SK-N-SH treated with all-trans-retinoic acid at 6 μM for 48 hours (cell line): ENCODE results near the gene PAPPA2.

ENCODE experiments used
- ATAC-seq: fragments of 200-7000 bp; cut with Tn5 transposase; 3 replicates; pipeline ENCODE4 v1.9.1; 2020; ENCODE audit warnings: mild to moderate bottlenecking, moderate library complexity
- ARNTL ChIP-seq: fragments of 450-650 bp; formaldehyde crosslinking; IDR thresholded peaks from 2 replicates; pipeline ENCODE4 v1.5.0; 2020; ENCODE audit warnings: low read depth, mild to moderate bottlenecking, moderate library complexity, borderline replicate concordance
- BACH2 ChIP-seq: fragments of 250-450 bp; sonication (Bioruptor Pico); IDR thresholded peaks from 2 replicates; pipeline ENCODE4 v1.9.0; 2021; ENCODE audit warnings: mild to moderate bottlenecking, borderline replicate concordance
- CREB5 ChIP-seq: fragments of 250-450 bp; sonication (Bioruptor Pico); IDR thresholded peaks from 2 replicates; pipeline ENCODE4 v1.5.1; 2020; ENCODE audit warnings: low read depth, mild to moderate bottlenecking, moderate library complexity
- CSDC2 ChIP-seq: fragments of 250-450 bp; sonication (Bioruptor Pico); IDR thresholded peaks from 2 replicates; pipeline ENCODE4 v1.5.0; 2020; ENCODE audit warnings: mild to moderate bottlenecking, moderate library complexity
- CSRNP3 ChIP-seq: fragments of 250-450 bp; sonication (Bioruptor Pico); IDR thresholded peaks from 2 replicates; pipeline ENCODE4 v1.5.1; 2021; ENCODE audit warnings: mild to moderate bottlenecking, moderate library complexity
- ESRRG ChIP-seq: fragments of 250-450 bp; sonication (Bioruptor Pico); IDR thresholded peaks from 2 replicates; pipeline ENCODE4 v1.6.1; 2021; ENCODE audit warnings: mild to moderate bottlenecking
- GLIS3 ChIP-seq: fragments of 250-450 bp; sonication (Bioruptor Pico); IDR thresholded peaks from 2 replicates; pipeline ENCODE4 v1.5.0; 2020; ENCODE audit warnings: mild to moderate bottlenecking, moderate library complexity
- ISL1 ChIP-seq: fragments of 250-450 bp; sonication (Bioruptor Pico); IDR thresholded peaks from 2 replicates; pipeline ENCODE4 v2.1.2; 2022; ENCODE audit warnings: mild to moderate bottlenecking, moderate library complexity
- OSR1 ChIP-seq: fragments of 250-450 bp; sonication (Bioruptor Pico); IDR thresholded peaks from 2 replicates; pipeline ENCODE4 v1.8.0; 2022; ENCODE audit warnings: moderate library complexity, mild to moderate bottlenecking, inconsistent platforms
- PATZ1 ChIP-seq: fragments of 250-450 bp; sonication (Bioruptor Pico); IDR thresholded peaks from 2 replicates; pipeline ENCODE4 v1.8.0; 2020; ENCODE audit warnings: mild to moderate bottlenecking, moderate library complexity, borderline replicate concordance
- POU6F1 ChIP-seq: fragments of 250-450 bp; sonication (Bioruptor Pico); IDR thresholded peaks from 2 replicates; pipeline ENCODE4 v1.8.0; 2021; ENCODE audit warnings: low read depth, mild to moderate bottlenecking, moderate library complexity, borderline replicate concordance
- PPARA ChIP-seq: fragments of 250-450 bp; sonication (Bioruptor Pico); IDR thresholded peaks from 2 replicates; pipeline ENCODE4 v1.5.0; 2020; ENCODE audit warnings: mild to moderate bottlenecking, borderline replicate concordance
- RARB ChIP-seq: fragments of 250-450 bp; sonication (Bioruptor Pico); IDR thresholded peaks from 2 replicates; pipeline ENCODE4 v1.8.0; 2021; ENCODE audit warnings: mild to moderate bottlenecking, moderate library complexity
- SNAI2 ChIP-seq: fragments of 250-450 bp; sonication (Bioruptor Pico); IDR thresholded peaks from 2 replicates; pipeline ENCODE4 v1.5.0; 2020; ENCODE audit warnings: mild to moderate bottlenecking, moderate library complexity
- TCF4 ChIP-seq: fragments of 250-450 bp; sonication (Bioruptor Pico); IDR thresholded peaks from 2 replicates; pipeline ENCODE4 v1.8.0; 2021; ENCODE audit warnings: mild to moderate bottlenecking, moderate library complexity, borderline replicate concordance
- TOX ChIP-seq: fragments of 250-450 bp; sonication (Bioruptor Pico); IDR thresholded peaks from 2 replicates; pipeline ENCODE4 v1.8.0; 2021; ENCODE audit warnings: mild to moderate bottlenecking, moderate library complexity, borderline replicate concordance
- TSHZ2 ChIP-seq: fragments of 250-450 bp; sonication (Bioruptor Pico); IDR thresholded peaks from 2 replicates; pipeline ENCODE4 v1.5.0; 2020; ENCODE audit warnings: mild to moderate bottlenecking, moderate library complexity
- ZC3H10 ChIP-seq: fragments of 250-450 bp; sonication (Bioruptor Pico); IDR thresholded peaks from 2 replicates; pipeline ENCODE4 v1.5.1; 2021; ENCODE audit warnings: mild to moderate bottlenecking, moderate library complexity
- ZFP3 ChIP-seq: fragments of 250-450 bp; sonication (Bioruptor Pico); IDR thresholded peaks from 2 replicates; pipeline ENCODE4 v1.5.0; 2020; ENCODE audit warnings: mild to moderate bottlenecking, moderate library complexity
- ZFP30 ChIP-seq: fragments of 450-650 bp; formaldehyde crosslinking; IDR thresholded peaks from 2 replicates; pipeline ENCODE4 v1.5.0; 2022; ENCODE audit warnings: mild to moderate bottlenecking, moderate library complexity
- ZNF565 ChIP-seq: fragments of 450-650 bp; formaldehyde crosslinking; conservative IDR thresholded peaks from 2 replicates; pipeline ENCODE4 v1.5.0; 2020; ENCODE audit warnings: low read depth, mild to moderate bottlenecking, moderate library complexity
- ZNF70 ChIP-seq: fragments of 450-650 bp; formaldehyde crosslinking; IDR thresholded peaks from 2 replicates; pipeline ENCODE4 v1.5.0; 2020; ENCODE audit warnings: mild to moderate bottlenecking, moderate library complexity
- ZNF8 ChIP-seq: fragments of 450-650 bp; formaldehyde crosslinking; IDR thresholded peaks from 2 replicates; pipeline ENCODE4 v1.5.0; 2020; ENCODE audit warnings: mild to moderate bottlenecking, moderate library complexity

Gene PAPPA2

GRCh38 chr1:176857632-176858031, 394.7 kb downstream of the PAPPA2 start:
- no peak for ATAC-seq
- TF ChIP-seq TCF4 (CRISPR knock-in tag) (no peak), ZNF565 (no peak), RARB (no peak), GLIS3 (no peak)

- TF ChIP-seq ZNF70 (CRISPR knock-in tag), result no peak
- TF ChIP-seq RARB, result no peak
- no peak for TF ChIP-seq CSRNP3 (CRISPR knock-in tag)
- no peak for TF ChIP-seq TOX (CRISPR knock-in tag)
- no peak for TF ChIP-seq ZNF565
- TF ChIP-seq ZNF8 (CRISPR knock-in tag), result no peak
- no peak for TF ChIP-seq OSR1 (CRISPR knock-in tag)
- no peak for TF ChIP-seq ISL1
- TF ChIP-seq ZFP30 (CRISPR knock-in tag), result no peak
- no peak for TF ChIP-seq PPARA (CRISPR knock-in tag)
- TF ChIP-seq TCF4 (CRISPR knock-in tag), result no peak
- TF ChIP-seq CREB5 (CRISPR knock-in tag), result no peak
- no peak for TF ChIP-seq PATZ1 (CRISPR knock-in tag)
- no peak for TF ChIP-seq ARNTL (CRISPR knock-in tag)
- no peak for TF ChIP-seq GLIS3
- TF ChIP-seq POU6F1, result no peak
- TF ChIP-seq ESRRG (CRISPR knock-in tag), result no peak
- no peak for TF ChIP-seq ZFP3 (CRISPR knock-in tag)
- no peak for TF ChIP-seq TSHZ2 (CRISPR knock-in tag)
- no peak for TF ChIP-seq CSDC2 (CRISPR knock-in tag)
- no peak for ATAC-seq
Observed at GRCh38 chr1:176858433-176858916, 395.5 kb downstream of the PAPPA2 start.

- TF ChIP-seq CSRNP3 (CRISPR knock-in tag) (no peak), ZFP3 (CRISPR knock-in tag) (no peak), PPARA (CRISPR knock-in tag) (no peak), CSDC2 (CRISPR knock-in tag) (no peak), BACH2 (CRISPR knock-in tag) (no peak), SNAI2 (no peak), GLIS3 (no peak), TOX (CRISPR knock-in tag) (no peak), ZC3H10 (CRISPR knock-in tag) (no peak), OSR1 (CRISPR knock-in tag) (no peak), ESRRG (CRISPR knock-in tag) (no peak), POU6F1 (no peak)
- ATAC-seq, result no peak
Observed at GRCh38 chr1:176863613-176864012, 400.6 kb downstream of the PAPPA2 start.
